Cardiac septum (tissue), 1 donor: ENCODE data around the gene NCKAP5L. TPM values are rescaled to one million over a fixed set of nuclear protein-coding genes. Genes with fewer than 3 reads are reported as not detected.
A peak's percentile ranks its signal among the peaks of the same experiment; 100 is the strongest.
"Not testable (repeated sequence)": the region's sequence is repeated elsewhere in the genome, so short reads cannot be mapped to it uniquely, and the experiment has no call there.

Source experiments
- DNase-seq: peaks from one replicate; pipeline ENCODE4 v3.0.0-alpha.2; 2020; ENCODE audit warnings: low spot score
- intact Hi-C: fragments of 100-400 bp; cut with DNase I; formaldehyde crosslinking; loops from one replicate; pipeline ENCODE4 v1.14.0; 2022
- long read RNA-seq: library from polyadenylated mRNA; unstranded; transcript quantifications from one replicate; pipeline ENCODE4 v2.0.0, GENCODE V29; 2021
- total RNA-seq: library from RNA; stranded (reverse); fragmentation: NEBNext Ultra II Directional; extraction: Animal tissue kit (Norgen Biotek cat#: 25700); gene quantifications from one replicate; pipeline ENCODE4 v1.2.1, GENCODE V29; 2021
- donor health status: DM: no; HTN: no; CAD: no.

NCKAP5L gene
- total RNA-seq: 26.5 TPM
- long read RNA-seq, full-length matches to known transcripts: 1 of 38 reads
- long read RNA-seq, partial matches to known transcripts: 29 of 38 reads
- long read RNA-seq, other reads (novel, unspliced or antisense): 8 of 38 reads

DNA sequence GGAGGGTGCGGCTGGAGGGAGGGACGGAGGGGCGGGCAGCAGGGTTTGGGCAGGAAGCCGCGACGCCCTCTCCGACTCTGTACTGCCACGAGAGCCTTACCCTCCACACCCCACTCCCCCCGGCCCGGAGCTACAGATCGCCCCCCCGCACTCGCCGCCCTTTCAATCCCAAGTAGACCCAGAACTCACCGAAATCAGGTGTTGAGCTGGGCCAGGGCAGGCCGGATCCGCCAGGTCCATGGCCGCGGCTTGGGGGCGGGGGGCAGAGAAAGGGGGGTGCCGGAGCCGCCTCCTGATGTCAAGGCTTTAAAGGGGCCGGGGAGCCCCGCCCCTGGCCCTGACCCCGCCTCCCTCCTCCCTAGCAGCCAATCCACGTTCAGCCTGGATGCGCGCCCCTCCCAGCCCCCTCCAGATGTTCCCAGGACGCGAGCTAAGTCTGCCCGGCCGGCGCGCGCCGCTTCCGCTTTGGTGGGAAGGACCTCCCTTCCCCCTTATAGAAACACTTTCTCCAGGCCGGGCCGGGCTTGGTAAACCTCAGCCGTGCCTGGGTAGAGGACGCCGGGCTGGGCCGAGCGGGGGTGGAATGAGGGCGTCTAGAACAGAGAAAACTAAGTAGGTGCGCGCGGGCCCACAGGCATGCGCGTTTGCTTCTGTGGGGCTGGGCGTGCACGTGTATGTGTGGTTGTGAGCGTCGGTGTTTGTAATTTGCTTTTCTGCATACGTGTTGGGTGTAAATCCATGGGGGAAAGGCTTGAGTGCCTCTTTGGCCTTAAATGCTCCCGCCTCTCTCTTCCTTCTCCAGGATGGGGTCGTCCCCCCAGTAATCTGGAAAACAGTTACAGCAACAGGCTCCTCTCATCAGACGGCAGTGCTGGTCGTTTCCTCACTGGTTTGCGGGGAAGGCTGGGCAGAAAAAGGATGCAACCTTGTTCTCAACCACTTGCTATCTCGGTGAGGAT, at the start of gene NCKAP5L:
TSS of gene NCKAP5L (minus strand) at position 281 of the 959 bp plus-strand sequence. CDS start 24,369 bp downstream, outside the sequence.
- intact Hi-C loops: loop anchor here (1.0 kb wide), 1 partner anchor 15 kb away; the partner anchor contains the start of gene BCDIN3D
- DNase-seq: peak; percentile 99

- intact Hi-C loops: no loop called here
- peak; percentile 70 for DNase-seq
Measured at GRCh38 chr12:49877066-49877465, 48.9 kb upstream of the NCKAP5L start.

DNA sequence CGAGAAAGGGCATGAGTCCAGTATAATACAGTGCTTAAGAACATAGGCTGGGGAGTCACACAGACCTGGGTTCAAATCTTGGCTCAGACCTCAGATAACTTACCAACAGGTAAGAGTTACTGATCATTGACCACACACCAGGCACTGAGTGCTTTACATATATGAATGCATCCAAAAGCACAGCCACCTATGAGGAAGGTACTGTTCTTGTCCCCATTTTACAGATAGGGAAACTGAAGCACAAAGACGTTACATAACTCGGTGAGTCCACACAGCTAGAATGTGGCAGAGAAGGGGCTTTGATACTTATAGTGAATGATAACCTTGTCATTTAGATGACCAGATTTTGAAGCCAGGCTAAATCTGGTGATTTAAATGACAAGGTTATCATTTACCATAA, 47.9 kb upstream of the NCKAP5L start:
- DNase-seq: peak; percentile 31
- intact Hi-C loops: no loop called here

- DNase-seq: peak; percentile 54
- intact Hi-C loops: no loop called here
Measured at GRCh38 chr12:49875115-49875720, 47.0 kb upstream of the NCKAP5L start.

DNA sequence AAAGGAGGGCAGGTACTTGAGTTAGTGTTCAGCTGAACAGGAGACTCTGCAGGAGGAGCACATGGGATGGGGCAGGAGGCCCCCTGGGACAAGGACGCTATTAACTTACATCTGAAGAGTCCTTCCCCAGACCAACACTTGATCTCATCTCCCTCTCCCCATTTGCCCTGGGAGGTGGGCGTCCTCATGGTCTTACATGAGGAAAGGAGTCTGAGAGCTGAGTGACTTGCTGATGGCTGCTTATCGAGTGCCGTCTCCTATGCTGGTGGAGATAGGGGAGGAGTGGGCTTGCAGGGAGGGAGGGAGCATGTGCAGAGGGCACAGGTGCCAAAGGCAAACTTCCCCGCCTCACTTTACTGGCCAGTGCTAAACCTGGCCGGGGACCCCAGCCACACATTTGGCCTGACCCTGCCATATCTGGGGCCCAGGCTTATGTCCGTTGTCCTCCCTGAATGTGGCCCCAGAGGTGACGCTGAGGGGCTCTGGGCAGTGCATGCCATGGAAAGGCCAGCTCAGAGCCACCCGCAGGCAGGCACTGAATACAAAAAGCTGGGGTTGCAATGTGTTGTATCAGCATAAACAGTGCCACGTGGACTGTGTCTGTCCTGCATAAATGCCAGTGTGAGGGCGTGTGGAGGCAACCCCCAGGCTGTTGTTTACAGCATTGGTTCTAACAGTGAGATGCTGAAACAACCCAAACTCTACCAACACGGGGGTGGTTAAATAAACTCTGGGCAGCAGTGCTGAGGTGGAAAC, 46.1 kb upstream of the NCKAP5L start:
- intact Hi-C loops: no loop called here
- peak; percentile 49 for DNase-seq

DNA sequence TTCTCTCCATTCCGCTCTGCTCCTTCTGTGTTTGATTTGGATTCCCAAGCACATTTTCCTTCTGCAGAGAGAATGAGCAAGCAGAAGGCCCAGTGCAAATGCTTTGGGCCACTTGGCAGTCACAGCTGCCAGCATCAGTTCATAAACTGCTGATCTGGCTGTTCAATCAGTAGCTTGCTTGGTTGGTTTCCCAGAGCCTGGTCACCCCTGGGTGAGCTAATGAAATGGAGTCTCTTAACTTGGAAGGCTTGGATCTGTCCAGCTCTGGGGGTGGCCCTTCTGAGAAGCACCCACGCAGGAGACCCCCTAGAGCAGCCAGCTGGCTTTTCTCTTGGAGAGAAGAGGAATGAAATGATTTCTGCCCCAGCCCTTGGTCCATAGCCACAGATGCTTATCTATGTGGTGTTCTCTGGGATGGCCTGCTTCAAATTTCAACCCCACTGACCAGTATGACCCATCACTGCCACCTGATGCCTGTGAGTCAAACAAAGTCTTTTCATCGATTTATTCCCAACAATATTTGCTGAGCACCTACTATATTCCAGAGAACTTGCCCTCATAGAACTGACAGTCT, 45.2 kb upstream of the NCKAP5L start:
- intact Hi-C loops: no loop called here
- no peak for DNase-seq

GRCh38 chr12:49872781-49873181, 44.6 kb upstream of the NCKAP5L start:
- peak; percentile 53 for DNase-seq
- intact Hi-C loops: no loop called here

DNA sequence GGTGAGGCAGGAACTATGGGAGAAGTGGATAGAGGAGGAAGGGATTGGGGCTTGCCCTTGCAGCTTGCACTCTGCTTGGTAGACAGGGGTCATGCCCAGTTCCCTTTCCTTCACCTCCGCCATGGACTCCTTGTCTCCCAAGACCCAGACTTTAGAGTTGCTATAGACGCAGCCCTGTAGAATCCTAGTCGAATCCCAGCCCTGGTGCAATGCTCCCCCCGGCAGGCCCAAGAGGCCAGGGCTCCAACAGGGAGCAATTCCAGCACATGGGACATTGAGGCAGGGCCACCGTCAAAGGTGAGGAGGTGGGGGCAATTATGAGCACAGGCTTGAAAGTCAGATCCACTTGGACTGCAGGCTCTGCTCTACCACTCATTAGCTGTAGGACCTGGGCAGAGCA, 44.2 kb upstream of the NCKAP5L start:
- peak; percentile 41 for DNase-seq
- intact Hi-C loops: no loop called here

DNA sequence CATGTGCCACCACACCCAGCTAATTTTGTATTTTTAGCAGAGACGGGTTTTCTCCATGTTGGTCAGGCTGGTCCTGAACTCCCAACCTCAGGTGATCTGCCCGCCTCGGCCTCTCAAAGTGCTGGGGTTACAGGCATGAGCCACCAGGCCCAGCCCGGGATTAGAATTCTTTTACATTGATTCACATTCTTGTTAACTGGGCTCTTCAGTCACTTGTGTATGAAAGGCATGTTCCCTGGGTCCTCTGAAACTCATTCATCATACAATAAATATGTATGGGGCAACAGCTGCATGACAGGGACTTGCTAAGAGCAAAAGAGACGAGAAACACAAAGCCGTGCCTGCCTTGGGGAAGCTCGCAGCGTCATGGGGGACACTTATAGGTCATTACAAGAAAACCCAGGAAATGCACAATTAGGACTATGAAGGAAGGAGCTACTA, 43.6 kb upstream of the NCKAP5L start:
- intact Hi-C loops: not testable (repeated sequence)
- DNase-seq: peak; percentile 51

DNA sequence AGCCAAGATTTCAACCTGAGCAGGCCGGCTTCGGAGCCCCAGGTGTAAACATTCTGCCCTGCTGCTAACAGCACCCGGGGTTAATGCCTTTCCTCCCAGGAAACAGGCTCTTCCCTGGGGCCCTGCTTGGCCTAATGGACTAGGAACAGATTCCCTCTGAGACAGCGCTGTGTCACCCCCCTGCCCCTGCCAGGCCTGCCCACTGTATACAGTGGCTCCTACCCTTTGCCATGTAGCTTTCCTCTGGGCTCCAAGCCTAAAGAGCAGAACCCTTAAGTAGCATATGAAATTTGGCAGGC, 43.0 kb upstream of the NCKAP5L start:
- intact Hi-C loops: no loop called here
- DNase-seq: peak; percentile 29

DNA sequence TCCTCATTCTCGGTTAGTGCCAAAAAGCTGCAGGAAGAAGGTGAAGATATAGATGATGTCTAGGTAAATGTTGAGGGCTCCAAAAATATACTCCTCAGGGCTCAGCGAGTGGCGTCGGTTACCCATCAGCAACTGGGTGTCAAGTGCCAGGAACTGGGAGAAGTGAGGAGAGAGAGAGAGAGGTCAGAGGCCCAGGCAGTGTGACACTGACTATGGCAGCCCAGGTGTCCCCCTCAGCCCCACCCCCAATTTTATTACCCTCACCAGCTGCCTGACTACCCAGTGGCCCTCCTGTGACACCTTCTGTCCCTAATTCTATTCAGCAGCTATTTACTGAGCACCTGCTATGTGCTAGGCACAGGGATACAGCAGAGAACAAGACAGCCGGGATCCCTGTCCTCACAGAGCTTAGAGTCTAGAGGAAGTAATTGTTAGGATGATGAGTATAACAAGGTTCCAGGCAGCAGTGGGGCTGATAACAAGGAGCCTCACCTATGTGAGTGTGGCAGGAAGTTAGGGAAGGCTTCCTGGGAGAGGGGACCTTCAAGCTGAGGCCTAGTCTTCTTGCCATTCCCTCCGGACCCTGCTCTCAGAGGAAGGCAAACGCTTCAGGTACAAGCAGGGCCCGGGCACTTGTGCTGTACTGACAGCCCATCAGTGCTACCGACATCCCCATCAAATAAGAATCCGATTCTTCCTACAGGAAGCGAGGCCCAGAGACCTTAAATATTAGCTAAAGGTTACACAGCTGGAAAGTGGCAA, 42.5 kb upstream of the NCKAP5L start:
- peak; percentile 43 for DNase-seq
- intact Hi-C loops: no loop called here

DNA sequence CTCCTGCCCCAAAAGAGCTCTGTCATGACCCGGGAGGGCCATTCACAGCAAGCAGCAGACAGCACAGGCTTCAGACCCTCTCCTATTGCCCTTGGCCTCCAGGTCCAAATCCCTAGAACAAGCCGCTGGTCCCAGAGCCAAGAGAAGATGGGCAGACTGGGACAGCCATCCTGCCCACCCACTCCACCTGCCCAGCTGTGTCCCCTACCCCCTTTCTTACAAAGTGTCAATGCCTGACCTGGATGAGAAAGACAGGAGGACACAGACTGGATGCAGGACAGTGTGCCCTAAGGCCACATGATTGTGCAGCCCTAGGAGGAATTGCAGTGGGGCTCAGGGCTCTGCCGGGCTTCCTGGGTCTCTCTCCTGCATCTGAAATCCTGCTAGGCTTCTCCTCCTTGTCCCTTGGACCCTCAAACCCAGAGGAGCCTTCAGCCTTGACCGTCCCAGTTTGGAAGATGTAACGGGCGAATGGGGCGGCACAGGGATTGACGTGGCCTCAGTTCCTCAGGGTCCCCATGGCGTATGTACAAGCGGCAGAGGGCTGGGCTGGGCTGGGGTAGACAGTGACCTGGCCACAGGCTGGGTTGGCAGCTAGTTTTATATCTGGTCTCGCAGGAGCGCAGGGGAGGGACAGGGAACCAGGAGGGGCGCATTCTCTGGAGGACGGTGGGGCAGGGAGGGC, 41.7 kb upstream of the NCKAP5L start:
- DNase-seq: peak; percentile 53

DNA sequence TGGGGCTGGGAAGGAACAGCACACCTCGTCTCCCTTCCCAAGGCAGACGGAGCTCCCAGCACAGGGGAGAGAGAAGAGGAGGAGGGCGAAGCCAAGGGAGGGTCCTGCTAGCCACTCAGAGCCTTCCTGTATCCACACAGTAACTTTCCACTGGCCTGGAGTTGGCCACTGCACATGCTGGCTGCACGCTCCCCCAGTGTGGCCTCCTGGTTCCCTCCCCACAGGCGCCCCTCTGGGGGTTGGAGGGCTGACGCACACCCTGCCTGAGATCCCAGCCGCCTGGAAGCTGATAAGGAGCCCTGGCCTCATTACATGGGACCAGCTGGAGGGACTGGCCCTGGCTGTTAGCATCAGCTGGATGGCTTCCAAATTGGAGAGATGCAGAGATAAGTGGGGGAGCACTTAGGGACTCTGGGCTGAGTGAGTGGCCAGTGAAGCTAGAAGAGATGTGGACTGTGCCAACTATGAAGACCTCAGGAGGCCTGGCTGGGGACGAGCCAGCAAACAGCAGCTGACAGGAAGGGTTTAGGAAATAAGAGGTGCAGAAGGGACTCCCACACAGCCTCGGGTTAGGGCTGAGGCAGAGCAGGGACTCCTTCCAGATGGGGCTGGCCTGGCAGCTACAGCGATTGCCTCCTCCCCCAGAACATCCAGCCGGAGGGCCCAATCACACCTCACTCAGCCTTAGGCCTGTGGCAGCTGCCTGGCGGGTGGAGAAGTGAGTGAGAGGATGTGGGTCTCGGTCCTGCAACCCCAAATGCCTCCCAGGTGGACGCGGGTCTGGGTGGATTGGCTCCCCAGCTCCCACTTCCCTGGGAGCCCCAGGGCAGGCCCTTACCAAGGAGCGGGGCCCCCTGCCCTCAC, 41.0 kb upstream of the NCKAP5L start:
- intact Hi-C loops: loop anchor here (2.0 to 5.0 kb wide), 3 partner anchors 78 to 188 kb away; partner anchors contain the start of gene ASIC1
- DNase-seq: peak; percentile 89

More for the DNA sequence above, 41.7 kb upstream of the NCKAP5L start:
- intact Hi-C loops: loop anchor here (2.0 to 5.0 kb wide), 3 partner anchors 77 to 187 kb away; partner anchors contain the start of gene ASIC1

GRCh38 chr12:49868449-49868848, 40.2 kb upstream of the NCKAP5L start:
- DNase-seq: peak; percentile 64
- intact Hi-C loops: loop anchor here (2.0 to 5.0 kb wide), 3 partner anchors 79 to 189 kb away; partner anchors contain the start of gene ASIC1

DNA sequence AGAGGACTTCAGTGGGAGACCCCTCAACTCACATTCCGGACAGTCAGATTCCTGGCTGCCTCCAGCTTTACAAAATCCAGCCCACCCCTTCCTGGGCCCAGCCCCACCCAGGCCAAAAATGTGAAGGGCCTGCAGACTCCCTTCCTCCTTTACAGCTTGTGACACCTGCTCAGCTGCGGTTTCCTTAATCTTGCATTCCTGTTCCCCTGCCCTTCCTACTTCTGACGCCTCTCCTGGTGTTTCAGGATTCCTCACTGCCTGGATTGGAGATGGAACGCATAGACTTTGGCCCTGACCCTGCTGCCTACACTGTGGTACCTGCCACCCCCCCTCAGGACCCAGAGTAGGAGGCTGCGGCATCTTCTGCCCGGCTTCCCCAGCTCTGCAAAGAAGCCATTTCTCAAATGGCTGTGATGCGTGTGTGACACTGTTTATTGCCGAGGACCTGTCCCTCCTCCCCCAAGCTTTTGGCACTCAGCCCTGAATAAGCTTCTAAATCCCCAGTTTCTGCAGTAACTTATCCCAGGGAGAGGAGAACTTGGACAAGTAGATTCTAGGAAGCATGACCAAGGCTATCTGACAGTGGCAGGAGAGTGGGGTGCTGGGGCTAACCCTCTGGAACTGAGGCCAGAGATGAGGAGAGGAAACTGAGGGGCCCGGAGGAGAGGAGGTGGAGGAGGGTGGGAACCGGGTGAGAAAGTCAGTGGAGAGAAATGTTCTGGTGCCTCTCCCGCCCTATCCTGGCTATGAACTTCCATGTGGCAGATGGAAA, 39.5 kb upstream of the NCKAP5L start:
- intact Hi-C loops: loop anchor here (2.0 to 5.0 kb wide), 3 partner anchors 80 to 190 kb away; partner anchors contain the start of gene ASIC1
- peak; percentile 26 for DNase-seq
